Glutamatergic neuron (in vitro differentiated cells): Measurements from ENCODE around the gene KCTD5. TPM values are rescaled to one million over a fixed set of nuclear protein-coding genes. Genes with fewer than 3 reads are reported as not detected.

Experiments used
- DNase-seq: peaks from one replicate; pipeline ENCODE4 v3.0.0; 2022
- H3K27ac Mint-ChIP-seq: one replicate; pipeline ENCODE4 v1.8.0; 2020; ENCODE audit warnings: mild to moderate bottlenecking, mixed read lengths, inconsistent platforms; ENCODE audit not compliant: unreplicated experiment
- H3K27me3 Mint-ChIP-seq: one replicate; pipeline ENCODE4 v1.8.0; 2020; ENCODE audit warnings: mild to moderate bottlenecking, moderate library complexity, mixed read lengths, inconsistent platforms; ENCODE audit not compliant: unreplicated experiment
- H3K36me3 Mint-ChIP-seq: one replicate; pipeline ENCODE4 v1.8.0; 2020; ENCODE audit warnings: mild to moderate bottlenecking, mixed read lengths, inconsistent platforms; ENCODE audit not compliant: unreplicated experiment
- H3K4me1 Mint-ChIP-seq: one replicate; pipeline ENCODE4 v1.8.0; 2020; ENCODE audit warnings: mild to moderate bottlenecking, low read depth, mixed read lengths, inconsistent platforms; ENCODE audit not compliant: unreplicated experiment
- H3K4me3 Mint-ChIP-seq: one replicate; pipeline ENCODE4 v1.8.0; 2020; ENCODE audit warnings: mild to moderate bottlenecking, mixed read lengths, inconsistent platforms; ENCODE audit not compliant: unreplicated experiment
- H3K9me3 Mint-ChIP-seq: one replicate; pipeline ENCODE4 v1.8.0; 2020; ENCODE audit warnings: mild to moderate bottlenecking, moderate library complexity, mixed read lengths, inconsistent platforms; ENCODE audit not compliant: unreplicated experiment
- CTCF ChIP-seq: fragments of 200-600 bp; sonication (generic); IDR thresholded peaks from one replicate; pipeline ENCODE4 v1.5.0; 2021; ENCODE audit not compliant: partially characterized antibody, unreplicated experiment
- total RNA-seq: library from RNA; stranded (reverse); fragmentation: NEBNext Ultra II Directional; extraction: Animal tissue kit (Norgen Biotek cat#: 25700); gene quantifications from one replicate; pipeline ENCODE4 v1.2.1, GENCODE V29; 2021; ENCODE audit not compliant: unreplicated experiment

The KCTD5 gene
- total RNA-seq, 1 donor from 2014 or later: 41.2 TPM

GRCh38 chr16:2745961-2746360 lies 63.6 kb downstream of the KCTD5 start:
- H3K4me1 Mint-ChIP-seq: peaks cover 6% of the 10 kb centered on the region
- DNase-seq: no peak
- no peak overlapping the region for H3K27ac Mint-ChIP-seq
- peaks cover under 1% of the 10 kb centered on the region for H3K27me3 Mint-ChIP-seq
- no peak for TF ChIP-seq CTCF
- no peaks in the 10 kb centered on the region for H3K36me3 Mint-ChIP-seq
- no peak overlapping the region for H3K4me3 Mint-ChIP-seq
- H3K9me3 Mint-ChIP-seq: peaks cover 3% of the 10 kb centered on the region

- H3K9me3 Mint-ChIP-seq: peaks cover 15% of the 10 kb centered on the region
Observed at GRCh38 chr16:2748757-2749455, 66.6 kb downstream of the KCTD5 start.

GRCh38 chr16:2749476-2749875 lies 67.2 kb downstream of the KCTD5 start:
- Mint-ChIP-seq H3K27ac (peak overlapping the region; percentile 0), H3K36me3 (no peaks in the 10 kb centered on the region), H3K4me3 (no peak overlapping the region)

More at GRCh38 chr16:2748757-2749455, 66.6 kb downstream of the KCTD5 start:
- no peak for TF ChIP-seq CTCF
- no peak for DNase-seq
- H3K4me3 Mint-ChIP-seq: no peak overlapping the region
- H3K27me3 Mint-ChIP-seq: peaks cover 12% of the 10 kb centered on the region
- peaks cover 8% of the 10 kb centered on the region for H3K4me1 Mint-ChIP-seq
- no peak overlapping the region for H3K27ac Mint-ChIP-seq
- no peaks in the 10 kb centered on the region for H3K36me3 Mint-ChIP-seq

GRCh38 chr16:2749936-2750335 lies 67.6 kb downstream of the KCTD5 start:
- no peak for TF ChIP-seq CTCF
- Mint-ChIP-seq H3K36me3 (no peaks in the 10 kb centered on the region), H3K27ac (peak overlapping the region; percentile 99), H3K9me3 (peaks cover 16% of the 10 kb centered on the region), H3K27me3 (peaks cover 15% of the 10 kb centered on the region), H3K4me3 (no peak overlapping the region), H3K4me1 (peaks cover 17% of the 10 kb centered on the region)
- no peak for DNase-seq

More at GRCh38 chr16:2749476-2749875, 67.2 kb downstream of the KCTD5 start:
- H3K9me3 Mint-ChIP-seq: peaks cover 16% of the 10 kb centered on the region
- H3K27me3 Mint-ChIP-seq: peaks cover 14% of the 10 kb centered on the region
- DNase-seq: no peak
- H3K4me1 Mint-ChIP-seq: peaks cover 14% of the 10 kb centered on the region
- no peak for TF ChIP-seq CTCF

- Mint-ChIP-seq H3K27ac (peak overlapping the region; percentile 99), H3K9me3 (peaks cover 21% of the 10 kb centered on the region), H3K27me3 (peaks cover 21% of the 10 kb centered on the region), H3K4me3 (peak overlapping the region; percentile 86), H3K4me1 (peaks cover 30% of the 10 kb centered on the region), H3K36me3 (no peaks in the 10 kb centered on the region)
- TF ChIP-seq CTCF: no peak
- DNase-seq: peak; percentile 78
Observed at GRCh38 chr16:2751577-2752034, 69.3 kb downstream of the KCTD5 start.
